Measurements from ENCODE around the gene HOXA13. TPM values are rescaled to one million over a fixed set of nuclear protein-coding genes. Genes with fewer than 3 reads are reported as not detected.

The HOXA13 gene
- total RNA-seq, 1 experiment from 2014 or later: 1.2 TPM

DNA sequence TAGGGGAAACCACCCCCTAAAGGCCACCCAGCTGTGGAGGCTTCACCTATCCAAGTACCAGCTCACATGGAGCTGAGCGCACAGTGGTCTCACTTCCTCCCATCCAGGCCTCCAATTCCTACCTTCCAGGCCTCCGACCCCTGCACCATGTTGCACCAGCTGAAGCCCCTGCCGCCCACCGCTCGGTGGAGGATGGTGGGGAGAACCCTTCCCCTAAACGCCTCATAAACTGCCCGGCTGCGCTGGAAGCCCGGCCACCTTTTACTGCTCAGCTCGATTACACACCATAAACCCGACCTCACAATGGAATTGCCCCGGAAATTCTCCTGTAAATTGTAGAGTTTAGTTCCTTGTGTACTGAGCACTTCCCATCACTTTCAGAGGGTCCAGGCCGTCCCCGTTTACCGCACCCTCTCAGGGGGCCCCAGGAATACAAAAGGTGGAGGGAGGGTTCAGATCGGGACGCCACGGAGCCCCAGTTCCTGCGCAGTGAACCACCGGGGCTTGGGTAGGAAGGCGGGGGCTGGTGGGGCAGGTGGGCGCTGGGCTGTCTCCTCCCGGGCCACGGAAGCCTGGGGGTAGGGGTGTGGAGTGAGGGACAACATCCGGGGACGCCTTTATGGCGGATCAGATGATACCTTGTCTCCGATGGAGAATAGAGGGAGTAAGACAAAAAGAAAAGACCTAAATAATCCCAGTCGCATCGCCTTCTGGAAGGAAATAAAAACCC, 42.0 kb downstream of the HOXA13 start:
- DNase-seq (ENCODE audit: low read depth): no peak
- in situ Hi-C loops (cut with HindIII; ENCODE audit: low pct_unique_long_range_greater_than_20kb, low sequenced_read_pairs): no loop called here

- in situ Hi-C loops (cut with HindIII; ENCODE audit: low pct_unique_long_range_greater_than_20kb, low sequenced_read_pairs): no loop called here
- DNase-seq (ENCODE audit: low read depth): no peak
These were observed 42.8 kb downstream of the HOXA13 start for GRCh38 chr7:27156916-27157701.

- in situ Hi-C loops (cut with HindIII; ENCODE audit: low pct_unique_long_range_greater_than_20kb, low sequenced_read_pairs): no loop called here
- DNase-seq (ENCODE audit: low read depth): peak; percentile 53
These were observed 43.4 kb downstream of the HOXA13 start, which contains the start of gene HOXA7 for GRCh38 chr7:27156508-27156898. Gene HOXA7, minus strand, starts transcription at chr7:27156675. Its CDS starts 130 bp downstream, at chr7:27156545.

DNA sequence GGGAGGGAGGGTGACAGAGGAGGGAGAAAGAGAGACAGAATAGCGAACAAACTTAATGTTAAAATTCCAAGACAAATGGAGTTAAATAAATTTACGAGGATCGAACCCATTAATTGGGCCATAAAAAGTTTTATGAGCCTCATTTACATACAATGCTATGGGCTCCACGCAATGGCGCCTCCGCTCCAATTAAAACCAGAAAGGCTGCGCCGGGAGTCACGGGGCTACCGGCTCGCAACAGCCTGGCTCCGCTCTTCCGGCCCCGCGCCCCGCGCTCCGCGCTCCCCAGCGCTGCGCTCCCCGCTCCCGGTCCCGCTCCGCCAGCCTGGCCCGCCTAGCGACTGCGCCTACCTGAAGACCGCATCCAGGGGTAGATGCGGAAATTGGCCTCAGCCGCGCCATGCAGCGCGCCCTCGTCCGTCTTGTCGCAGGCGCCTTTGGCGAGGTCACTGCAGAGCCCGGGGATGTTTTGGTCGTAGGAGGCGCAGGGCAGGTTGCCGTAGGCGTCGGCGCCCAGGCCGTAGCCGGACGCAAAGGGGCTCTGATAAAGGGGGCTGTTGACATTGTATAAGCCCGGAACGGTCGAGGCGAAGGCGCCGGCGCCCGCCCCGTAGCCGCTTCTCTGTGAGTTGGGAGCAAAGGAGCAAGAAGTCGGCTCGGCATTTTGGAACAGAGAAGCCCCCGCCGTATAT, 43.9 kb downstream of the HOXA13 start:
- peak; percentile 54 for DNase-seq (ENCODE audit: low read depth)
- in situ Hi-C loops (cut with HindIII; ENCODE audit: low pct_unique_long_range_greater_than_20kb, low sequenced_read_pairs): no loop called here

GRCh38 chr7:27154901-27155815, 44.7 kb downstream of the HOXA13 start:
- in situ Hi-C loops (cut with HindIII; ENCODE audit: low pct_unique_long_range_greater_than_20kb, low sequenced_read_pairs): no loop called here
- DNase-seq (ENCODE audit: low read depth): no peak

DNA sequence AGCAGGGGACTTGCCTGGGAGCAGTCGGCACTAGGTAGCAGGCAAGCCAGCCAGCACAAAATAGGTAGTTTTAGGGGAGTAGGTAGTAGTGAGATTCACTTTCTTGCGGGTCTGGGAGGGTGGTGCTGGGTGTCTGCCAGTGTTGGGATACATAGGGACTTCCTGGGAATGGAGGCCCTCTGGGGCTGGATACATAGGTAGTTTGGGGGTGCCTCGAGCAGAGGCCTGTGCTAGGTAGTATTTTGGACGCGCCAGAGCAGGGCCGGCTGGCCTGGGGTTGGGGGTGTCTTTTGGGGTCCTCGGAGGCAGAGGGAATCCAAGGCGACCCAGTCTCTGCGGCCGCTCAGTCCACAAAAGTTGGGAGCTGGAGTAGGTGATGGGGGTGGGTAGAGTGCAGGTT, 45.5 kb downstream of the HOXA13 start:
- in situ Hi-C loops (cut with HindIII; ENCODE audit: low pct_unique_long_range_greater_than_20kb, low sequenced_read_pairs): no loop called here
- DNase-seq (ENCODE audit: low read depth): no peak

DNA sequence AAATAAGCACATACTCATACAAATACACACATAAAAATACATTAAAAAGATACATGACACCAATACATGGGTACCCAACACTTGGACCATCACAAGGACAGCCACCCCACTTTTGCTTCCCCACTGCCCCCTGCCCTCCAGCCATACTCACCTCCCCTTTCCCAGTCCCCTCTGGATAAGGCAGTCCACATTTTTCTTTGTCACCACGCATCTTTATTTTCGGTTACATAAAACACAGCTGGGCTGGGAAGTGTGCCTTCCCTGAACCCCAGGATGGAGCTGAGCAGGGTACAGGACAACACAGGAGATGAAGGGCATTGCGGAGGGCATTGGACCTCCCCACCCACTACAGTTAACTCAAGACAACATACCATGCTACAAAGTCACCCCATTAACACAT, 46.4 kb downstream of the HOXA13 start:
- no peak for DNase-seq (ENCODE audit: low read depth)
- in situ Hi-C loops (cut with HindIII; ENCODE audit: low pct_unique_long_range_greater_than_20kb, low sequenced_read_pairs): no loop called here

GRCh38 chr7:27152816-27153442, 47.0 kb downstream of the HOXA13 start:
- no peak for DNase-seq (ENCODE audit: low read depth)
- in situ Hi-C loops (cut with HindIII; ENCODE audit: low pct_unique_long_range_greater_than_20kb, low sequenced_read_pairs): no loop called here

- in situ Hi-C loops (cut with HindIII; ENCODE audit: low pct_unique_long_range_greater_than_20kb, low sequenced_read_pairs): no loop called here
- peak; percentile 35 for DNase-seq (ENCODE audit: low read depth)
These were observed 47.7 kb downstream of the HOXA13 start, which contains the start of gene HOXA3 for GRCh38 chr7:27151931-27152815. Gene HOXA3, minus strand, starts transcription at chr7:27152583. Its CDS starts 41,943 bp downstream, at chr7:27110640.

DNA sequence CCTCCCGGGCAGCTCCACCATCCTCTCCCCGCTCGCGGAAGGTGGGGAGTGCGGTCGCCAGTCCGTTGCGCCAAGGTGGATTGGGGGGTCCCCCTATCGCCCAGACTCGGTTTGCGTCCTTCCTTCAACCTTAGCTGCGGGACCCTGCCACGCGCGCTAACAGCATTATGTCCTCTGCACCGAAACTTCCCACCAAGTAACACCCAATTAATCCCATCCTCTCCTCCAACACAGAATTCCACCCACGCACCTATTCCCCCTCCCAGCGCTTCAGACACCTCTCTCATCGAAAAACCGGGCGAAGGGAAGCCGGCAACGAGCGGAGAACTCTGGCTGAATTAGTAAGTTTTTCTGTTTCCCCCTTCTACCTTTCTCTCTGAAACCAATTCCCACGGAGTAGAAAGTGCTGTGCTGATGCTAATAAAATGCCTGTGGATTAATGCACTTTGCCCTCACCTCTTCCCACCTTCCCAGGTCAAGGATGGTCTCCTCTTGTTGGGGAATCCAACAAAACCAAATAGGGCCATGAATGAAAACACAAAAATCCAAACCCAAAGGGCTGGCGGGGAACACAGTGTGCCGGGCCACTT, 48.5 kb downstream of the HOXA13 start:
- no peak for DNase-seq (ENCODE audit: low read depth)
- in situ Hi-C loops (cut with HindIII; ENCODE audit: low pct_unique_long_range_greater_than_20kb, low sequenced_read_pairs): no loop called here

DNA sequence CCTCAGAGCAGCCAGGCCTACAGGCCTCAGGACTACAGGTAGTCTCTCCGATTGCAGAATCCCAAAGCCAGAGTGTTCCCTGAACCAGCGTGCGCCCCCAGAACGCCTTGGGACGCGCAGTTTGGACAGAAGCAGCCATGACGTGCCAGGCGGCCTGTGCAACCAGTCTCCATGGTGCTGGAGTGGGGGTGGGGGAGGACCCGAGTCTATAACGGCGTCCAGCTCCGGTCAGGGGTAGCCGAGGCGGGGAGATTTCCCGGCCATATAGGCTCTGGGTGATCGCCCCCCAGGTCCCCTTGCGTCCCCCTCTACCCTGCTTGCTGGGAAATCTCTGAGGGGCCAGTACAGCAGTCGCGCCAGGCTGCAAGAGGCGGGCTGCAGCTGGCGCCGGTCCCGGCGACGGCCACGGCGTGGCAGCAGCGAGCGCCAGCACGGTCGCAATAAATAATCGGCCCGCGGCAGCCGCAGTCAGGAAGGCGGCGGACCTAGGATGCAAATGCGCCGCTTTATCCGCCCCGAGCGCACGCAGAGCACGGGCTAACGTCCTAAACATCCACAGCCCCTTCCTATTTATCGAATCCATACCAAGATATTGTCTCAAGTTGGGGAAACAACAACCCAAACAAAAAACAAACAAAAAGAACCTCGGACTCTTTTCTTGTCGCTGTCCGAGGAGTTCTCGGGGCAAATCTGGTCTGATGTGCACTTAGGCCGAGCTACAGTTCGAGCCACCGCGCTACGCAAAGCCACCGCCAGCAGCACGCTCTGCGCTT, 49.1 kb downstream of the HOXA13 start:
- in situ Hi-C loops (cut with HindIII; ENCODE audit: low pct_unique_long_range_greater_than_20kb, low sequenced_read_pairs): no loop called here
- DNase-seq (ENCODE audit: low read depth): peak; percentile 89

DNA sequence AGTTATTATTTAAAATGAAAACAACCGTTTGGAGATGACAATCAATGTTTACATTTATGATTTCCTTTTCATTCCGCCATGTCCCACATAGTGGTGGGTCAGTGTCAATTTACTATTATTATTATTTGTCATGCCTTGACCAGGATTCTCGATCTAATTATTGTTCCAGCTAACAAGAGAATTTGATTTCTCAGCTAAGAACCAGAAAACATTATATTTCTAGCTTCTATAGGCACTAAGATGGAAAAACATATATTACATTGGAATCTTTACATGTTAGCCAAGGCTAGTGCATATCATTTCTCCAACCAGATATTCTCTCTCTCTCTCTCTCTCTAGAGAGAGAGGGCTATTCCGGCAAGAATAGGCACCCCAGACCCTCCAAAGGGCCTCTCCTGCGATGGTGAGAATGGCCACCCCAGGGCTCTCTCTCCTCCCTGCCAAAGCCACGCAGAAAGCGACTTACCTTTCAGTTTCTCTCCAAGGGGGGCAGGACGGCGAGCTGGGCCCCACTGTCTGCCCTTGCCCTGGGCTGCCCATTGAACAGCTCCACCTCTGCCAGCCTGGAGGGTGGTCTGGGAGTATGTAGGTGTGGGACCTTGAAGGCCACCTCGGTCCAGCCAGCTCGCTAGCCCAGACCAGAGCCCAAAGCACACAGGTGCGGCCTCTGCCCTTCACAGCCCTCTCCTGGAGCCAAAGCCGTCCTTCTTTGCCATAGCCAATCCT, 49.9 kb downstream of the HOXA13 start:
- in situ Hi-C loops (cut with HindIII; ENCODE audit: low pct_unique_long_range_greater_than_20kb, low sequenced_read_pairs): no loop called here
- no peak for DNase-seq (ENCODE audit: low read depth)

GRCh38 chr7:27148756-27149641, 50.9 kb downstream of the HOXA13 start:
- in situ Hi-C loops (cut with HindIII; ENCODE audit: low pct_unique_long_range_greater_than_20kb, low sequenced_read_pairs): no loop called here
- no peak for DNase-seq (ENCODE audit: low read depth)

- DNase-seq (ENCODE audit: low read depth): no peak
- in situ Hi-C loops (cut with HindIII; ENCODE audit: low pct_unique_long_range_greater_than_20kb, low sequenced_read_pairs): no loop called here
These were observed 51.7 kb downstream of the HOXA13 start for GRCh38 chr7:27148031-27148755.
